ENCODE results near the gene SIDT2. TPM values are rescaled to one million over a fixed set of nuclear protein-coding genes. Genes with fewer than 3 reads are reported as not detected.

SIDT2 gene
- total and polyA plus RNA-seq, 2 donors (not counting 3 experiments of a cell fraction or from before 2014, with no cell fraction given) = 28.7 to 34.5 TPM

DNA sequence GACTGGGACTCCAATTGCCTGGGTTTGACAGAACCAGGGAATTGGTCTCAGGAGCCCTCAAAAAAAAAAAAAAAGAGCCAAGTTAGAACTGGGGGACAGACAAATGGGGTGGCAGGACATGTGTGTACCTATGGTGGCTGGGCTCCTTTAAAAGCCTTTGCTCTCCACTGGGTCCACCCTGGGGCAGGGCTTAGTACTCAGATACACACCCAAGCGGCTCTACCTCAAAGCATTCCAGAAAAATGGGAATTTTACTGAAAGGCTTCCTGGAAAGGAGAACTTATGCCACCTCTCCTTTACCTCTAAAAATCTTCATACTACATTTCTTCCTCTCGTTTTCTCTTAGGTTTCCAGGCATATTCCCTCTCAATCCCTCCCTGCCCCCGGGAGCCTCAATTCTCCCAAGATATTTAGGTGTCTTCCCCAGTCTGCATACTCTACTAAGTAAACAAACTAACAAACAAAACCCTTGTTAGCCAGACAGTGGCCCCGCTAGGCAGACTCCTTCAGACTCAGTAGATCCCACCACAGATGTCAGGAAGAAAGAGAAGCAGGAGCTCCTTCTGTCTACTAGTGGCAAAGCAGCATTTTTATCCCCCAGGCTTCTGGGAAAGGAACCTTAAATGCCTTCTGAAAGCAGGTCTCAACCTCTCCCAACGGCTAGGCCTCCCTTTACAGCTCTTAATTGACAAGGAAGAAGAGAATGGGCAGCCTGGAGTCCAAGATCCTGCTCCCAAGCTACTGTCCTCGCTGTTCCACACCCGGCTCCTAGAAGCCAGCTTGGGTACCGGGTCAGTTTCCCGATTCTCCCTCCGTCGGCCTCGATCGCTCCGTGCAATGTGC lies 52.7 kb downstream of the SIDT2 start:
- CTCF ChIA-PET = interaction anchor here (0.6 to 3.6 kb wide), 17 partner anchors 10 to 715 kb away, joined by 3 to 24 read pairs (median 3); partner anchors contain the start of genes APOA5, PAFAH1B2 and SIDT2
- Histone ChIP-seq H4K20me1 (replicated peaks; ENCODE audit: control insufficient read depth, extremely low read depth, insufficient read depth, low read length) (no peaks in the 10 kb centered on the region), H3K27me3 (ENCODE audit: control insufficient read depth in 2 of 2, insufficient read depth in 2 of 2, low read length in 2 of 2) (no peaks in the 10 kb centered on the region), H2AFZ (ENCODE audit: low read depth, low read length) (peak overlapping the region; percentile 100), H3K9ac (replicated peaks; ENCODE audit: extremely low read depth, insufficient read depth, low read length) (peak overlapping the region; percentile 93), H3K27ac (ENCODE audit: insufficient read depth, low read depth, low read length) (peak overlapping the region; percentile 89), H3K9me1 (replicated peaks; ENCODE audit: control insufficient read depth, extremely low read depth, insufficient read depth, low read length) (no peaks in the 10 kb centered on the region), H3K79me2 (ENCODE audit: control insufficient read depth, insufficient read depth, low read length) (peaks cover 19% of the 10 kb centered on the region), H3K4me2 (ENCODE audit: insufficient read depth, low read length) (peak overlapping the region; percentile 53), H3K9me3 (replicated peaks; ENCODE audit: control insufficient read depth, insufficient read depth, low read length) (no peaks in the 10 kb centered on the region), H3K4me1 (ENCODE audit: control insufficient read depth, extremely low read depth, insufficient read depth, low read length) (peaks cover 20% of the 10 kb centered on the region), H3K36me3 (ENCODE audit: control insufficient read depth in 2 of 2, extremely low read depth in 1 of 2, insufficient read depth in 2 of 2, low read length in 2 of 2) (peaks cover 0 to 19% of the 10 kb centered on the region in 2 experiments), H3K4me3 (replicated peaks in 1 of 3; ENCODE audit: insufficient read depth in 1 of 3, low read depth in 1 of 3, low read length in 3 of 3) (peak overlapping the region; percentile 82 to 97 (median 90))
- no peak for TF ChIP-seq POLR2A (IDR thresholded peaks at IDR 0.05; ENCODE audit: low read depth, low read length)
- TF ChIP-seq, protein P1, sequence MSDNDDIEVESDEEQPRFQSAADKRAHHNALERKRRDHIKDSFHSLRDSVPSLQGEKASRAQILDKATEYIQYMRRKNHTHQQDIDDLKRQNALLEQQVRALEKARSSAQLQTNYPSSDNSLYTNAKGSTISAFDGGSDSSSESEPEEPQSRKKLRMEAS (IDR thresholded peaks at IDR 0.05; ENCODE audit: insufficient read depth, insufficient read length) = no peak
- no peak for TF ChIP-seq JUN (IDR thresholded peaks at IDR 0.05; ENCODE audit: borderline replicate concordance, insufficient read depth, insufficient read length, low read depth)
- no peak for TF ChIP-seq POLR2AphosphoS5 (IDR thresholded peaks at IDR 0.05; ENCODE audit: insufficient read depth, low read depth, low read length)
- TF ChIP-seq GATA2 (IDR thresholded peaks at IDR 0.05; ENCODE audit: insufficient read depth, insufficient read length, low read depth, low read length) = no peak
- TF ChIP-seq MYC (IDR thresholded peaks at IDR 0.05; ENCODE audit: low read depth, low read length) = no peak
- TF ChIP-seq, protein P2, sequence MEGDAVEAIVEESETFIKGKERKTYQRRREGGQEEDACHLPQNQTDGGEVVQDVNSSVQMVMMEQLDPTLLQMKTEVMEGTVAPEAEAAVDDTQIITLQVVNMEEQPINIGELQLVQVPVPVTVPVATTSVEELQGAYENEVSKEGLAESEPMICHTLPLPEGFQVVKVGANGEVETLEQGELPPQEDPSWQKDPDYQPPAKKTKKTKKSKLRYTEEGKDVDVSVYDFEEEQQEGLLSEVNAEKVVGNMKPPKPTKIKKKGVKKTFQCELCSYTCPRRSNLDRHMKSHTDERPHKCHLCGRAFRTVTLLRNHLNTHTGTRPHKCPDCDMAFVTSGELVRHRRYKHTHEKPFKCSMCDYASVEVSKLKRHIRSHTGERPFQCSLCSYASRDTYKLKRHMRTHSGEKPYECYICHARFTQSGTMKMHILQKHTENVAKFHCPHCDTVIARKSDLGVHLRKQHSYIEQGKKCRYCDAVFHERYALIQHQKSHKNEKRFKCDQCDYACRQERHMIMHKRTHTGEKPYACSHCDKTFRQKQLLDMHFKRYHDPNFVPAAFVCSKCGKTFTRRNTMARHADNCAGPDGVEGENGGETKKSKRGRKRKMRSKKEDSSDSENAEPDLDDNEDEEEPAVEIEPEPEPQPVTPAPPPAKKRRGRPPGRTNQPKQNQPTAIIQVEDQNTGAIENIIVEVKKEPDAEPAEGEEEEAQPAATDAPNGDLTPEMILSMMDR (IDR thresholded peaks at IDR 0.05; ENCODE audit: extremely low read depth in 1 of 2, insufficient read depth in 1 of 2, low read depth in 1 of 2, low read length in 2 of 2) = no peak
- no peak for TF ChIP-seq FOS (IDR thresholded peaks at IDR 0.05; ENCODE audit: borderline replicate concordance, insufficient read depth, low read length)
- no peak for TF ChIP-seq EZH2 (IDR thresholded peaks at IDR 0.05; ENCODE audit: borderline replicate concordance, low read depth, low read length, severe bottlenecking)
- POLR2A ChIA-PET = interaction anchor here (1.1 kb wide), 1 partner anchor 52 kb away, joined by 4 read pairs; no protein-coding TSS in a partner anchor
- dilution Hi-C loops (cut with MboI; ENCODE audit: extremely low pct_ligation_motif_present, low sequenced_read_pairs) (no loop called here), intact Hi-C loops (cut with micrococcal nuclease) (loop anchor here (1.0 to 10.0 kb wide), 2 partner anchors 50 to 584 kb away; no protein-coding TSS in a partner anchor)
- FAIRE-seq = no peak
- peak; percentile 22 for DNase-seq (ENCODE audit: low read depth, low spot score)
- no TSS peak for BruUV-seq (replicated peaks)

Measured in endothelial cell of umbilical vein (primary cell).